Stimulated activated CD4-positive, alpha-beta T cell treated with anti-CD3 and anti-CD28 coated beads, Interleukin-1b, Interleukin-23, amount 100 ng/mL, for 1 hour (primary cell): ENCODE measurements around the gene IFI44L.

Experiments
- DNase-seq, 2 donors: peaks; one replicate each; pipeline ENCODE4 v3.0.0-alpha.2; 2020; ENCODE audit warnings: low read depth in 2 of 2

Gene IFI44L

DNA sequence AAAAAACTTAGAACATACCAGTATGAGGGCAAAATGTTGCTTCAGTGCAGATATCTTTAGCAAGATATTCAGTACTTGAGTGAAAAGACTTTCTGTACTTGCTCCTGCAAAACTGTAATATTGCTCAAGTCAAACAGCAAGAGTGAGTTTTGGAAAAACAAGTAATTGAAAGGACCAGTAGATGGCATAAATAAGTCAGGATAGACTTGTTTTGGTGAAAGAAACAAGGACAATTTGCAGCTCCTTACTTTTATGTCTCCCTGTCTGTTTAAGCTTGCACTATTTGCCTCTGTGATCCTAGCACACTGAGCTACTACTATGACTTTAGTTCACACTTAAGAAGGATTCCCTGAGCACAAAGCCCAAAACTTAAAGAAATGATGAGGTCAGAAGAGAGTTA, 68.4 kb downstream of the IFI44L start:
- no peak for DNase-seq

DNA sequence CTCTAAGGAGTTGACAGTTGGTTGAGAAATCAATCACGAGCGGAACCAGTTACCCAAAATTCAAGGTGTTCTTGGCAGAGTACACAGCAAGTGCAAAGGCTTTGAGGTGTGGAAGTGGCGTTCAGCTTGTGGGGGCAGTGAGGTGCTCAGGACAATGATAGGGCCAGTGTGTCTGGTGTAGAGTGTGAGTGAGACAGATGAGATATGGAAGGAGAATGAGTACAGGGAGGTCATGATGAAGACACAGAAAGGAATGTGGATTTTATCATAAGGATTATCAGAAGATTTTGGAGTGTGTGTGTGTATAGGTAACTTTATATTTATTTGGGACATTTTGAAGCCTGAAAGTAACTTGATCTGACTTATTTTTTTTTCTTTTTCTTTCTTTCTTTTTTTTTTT, 70.3 kb downstream of the IFI44L start:
- DNase-seq: no peak

DNA sequence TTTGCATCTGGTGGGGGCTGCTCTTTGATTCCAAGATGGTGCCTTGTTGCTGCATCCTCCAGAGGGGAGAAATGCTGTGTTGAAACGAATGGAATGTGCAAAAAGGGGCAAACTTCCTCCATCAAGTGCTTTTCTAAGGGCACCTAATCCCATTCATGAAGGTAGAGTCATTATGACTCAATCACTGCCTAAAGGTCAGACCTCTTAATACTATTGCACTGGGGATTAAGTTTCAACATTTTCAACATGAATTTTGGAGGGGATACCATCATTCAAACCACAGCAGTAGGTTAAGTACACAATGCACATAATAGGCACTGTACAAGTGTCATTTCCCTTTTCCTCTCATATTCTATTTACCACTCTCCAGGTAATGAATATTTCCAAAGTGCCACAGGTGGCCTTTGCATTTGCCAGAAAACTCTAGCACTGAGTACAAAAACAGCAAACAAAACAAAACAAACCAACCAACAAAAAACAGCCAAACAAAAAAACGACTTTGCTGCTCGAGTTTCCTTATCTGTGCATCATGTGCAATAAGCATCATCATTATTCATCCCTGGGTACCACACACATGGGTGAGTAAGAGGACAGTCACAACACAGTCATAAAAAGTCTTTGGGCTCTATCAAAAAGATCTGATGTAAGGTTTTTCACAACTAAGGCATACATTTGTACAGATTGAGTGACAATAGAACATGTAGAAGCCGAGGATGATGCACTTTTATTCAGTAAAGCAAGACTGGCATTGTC, 71.9 kb downstream of the IFI44L start:
- DNase-seq: no peak
